Mucosa of descending colon (tissue), 3 donors: Measurements from ENCODE around the gene USP16. TPM values are rescaled to one million over a fixed set of nuclear protein-coding genes. Genes with fewer than 3 reads are reported as not detected.
A peak's percentile ranks its signal among the peaks of the same experiment; 100 is the strongest.

ENCODE experiments used
- ATAC-seq: fragments of 200-7000 bp; cut with Tn5 transposase; one replicate; pipeline ENCODE4 v1.9.1; 2020; ENCODE audit warnings: mild to moderate bottlenecking, moderate library complexity
- DNase-seq, 3 donors: peaks; one replicate each; pipeline ENCODE4 v3.0.0-alpha.2; 2020
- H3K36me3 ChIP-seq: fragments of 200-600 bp; one replicate; pipeline ENCODE4 v1.8.0; 2021; ENCODE audit warnings: low read depth, mild to moderate bottlenecking
- H3K4me1 ChIP-seq: fragments of 200-600 bp; one replicate; pipeline ENCODE4 v1.8.0; 2021; ENCODE audit warnings: low read depth, mild to moderate bottlenecking
- H3K4me3 ChIP-seq: fragments of 200-600 bp; one replicate; pipeline ENCODE4 v1.8.0; 2021; ENCODE audit warnings: mild to moderate bottlenecking
- H3K9me3 ChIP-seq: fragments of 200-600 bp; one replicate; pipeline ENCODE4 v1.8.0; 2021; ENCODE audit warnings: mild to moderate bottlenecking
- intact Hi-C, 2 donors: fragments of 100-400 bp; cut with DNase I in 1 of 2; cut with micrococcal nuclease in 1 of 2; formaldehyde crosslinking; loops; one replicate each; pipeline versions ENCODE4 v1.11.0 to v1.11.1; 2022; cut with DNase I, micrococcal nuclease
- total RNA-seq, 3 donors: library from RNA; stranded (reverse); fragmentation: NEBNext Ultra II Directional in 2 of 3; extraction: Animal tissue kit (Norgen Biotek cat#: 25700) in 2 of 3; gene quantifications; one replicate each; pipeline versions ENCODE4 v1.2.1 to v1.2.4, GENCODE V29; 2021 to 2023
- TF ChIP-seq, protein P1 (sequence below): fragments of 200-600 bp; IDR thresholded peaks from one replicate; pipeline ENCODE4 v1.8.0; 2022; ENCODE audit warnings: antibody characterized with exemption, mild to moderate bottlenecking
- donor health status: DM: no; HTN: no; CAD: no; lungs with moderate emphysema.
- donor health status: DM: no; HTN: no; CAD: no.
- donor health status: DM: no; HTN: yes; CAD: no.

Gene USP16
- total RNA-seq, 3 donors from 2014 or later = 35.2 to 41.5 (median 37.6) TPM

DNA sequence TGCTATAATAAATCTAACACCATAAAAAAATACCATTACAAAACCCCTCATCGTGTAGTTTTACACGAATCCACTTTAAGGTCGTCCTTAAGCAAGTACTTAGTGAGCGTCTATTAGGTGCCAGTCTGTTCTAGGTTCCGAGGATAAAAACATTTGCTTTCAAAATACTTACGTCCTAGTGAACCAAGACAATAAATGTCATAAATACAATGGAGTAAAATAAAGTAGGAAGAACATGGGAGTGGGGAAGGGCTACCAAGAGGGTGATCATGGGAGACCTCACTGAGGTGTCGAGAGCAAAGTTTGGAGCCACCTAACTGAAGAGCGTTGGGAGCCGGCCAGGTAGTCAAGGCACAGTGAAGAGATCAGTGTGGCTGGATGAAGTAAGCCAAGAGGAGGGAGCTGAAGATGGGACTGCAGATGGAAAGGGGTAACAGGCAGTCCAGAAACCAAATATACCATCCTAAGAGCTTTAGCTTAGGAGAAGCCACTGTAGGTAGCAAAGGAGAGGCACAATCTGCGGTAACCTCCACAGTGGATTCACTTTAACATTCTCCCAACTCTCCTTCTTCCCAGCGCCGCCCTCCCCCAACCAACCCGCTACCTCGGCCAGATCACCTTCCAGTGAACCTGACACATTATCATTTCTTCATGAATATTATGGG, 32.5 kb upstream of the USP16 start:
- Histone ChIP-seq H3K9me3 (no peaks in the 10 kb centered on the region), H3K36me3 (no peaks in the 10 kb centered on the region), H3K4me3 (peak overlapping the region; percentile 74), H3K4me1 (peaks cover 16% of the 10 kb centered on the region)
- intact Hi-C loops = no loop called here
- TF ChIP-seq, protein P1, sequence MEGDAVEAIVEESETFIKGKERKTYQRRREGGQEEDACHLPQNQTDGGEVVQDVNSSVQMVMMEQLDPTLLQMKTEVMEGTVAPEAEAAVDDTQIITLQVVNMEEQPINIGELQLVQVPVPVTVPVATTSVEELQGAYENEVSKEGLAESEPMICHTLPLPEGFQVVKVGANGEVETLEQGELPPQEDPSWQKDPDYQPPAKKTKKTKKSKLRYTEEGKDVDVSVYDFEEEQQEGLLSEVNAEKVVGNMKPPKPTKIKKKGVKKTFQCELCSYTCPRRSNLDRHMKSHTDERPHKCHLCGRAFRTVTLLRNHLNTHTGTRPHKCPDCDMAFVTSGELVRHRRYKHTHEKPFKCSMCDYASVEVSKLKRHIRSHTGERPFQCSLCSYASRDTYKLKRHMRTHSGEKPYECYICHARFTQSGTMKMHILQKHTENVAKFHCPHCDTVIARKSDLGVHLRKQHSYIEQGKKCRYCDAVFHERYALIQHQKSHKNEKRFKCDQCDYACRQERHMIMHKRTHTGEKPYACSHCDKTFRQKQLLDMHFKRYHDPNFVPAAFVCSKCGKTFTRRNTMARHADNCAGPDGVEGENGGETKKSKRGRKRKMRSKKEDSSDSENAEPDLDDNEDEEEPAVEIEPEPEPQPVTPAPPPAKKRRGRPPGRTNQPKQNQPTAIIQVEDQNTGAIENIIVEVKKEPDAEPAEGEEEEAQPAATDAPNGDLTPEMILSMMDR = no peak
- DNase-seq (no peak), ATAC-seq (peak; percentile 25)

DNA sequence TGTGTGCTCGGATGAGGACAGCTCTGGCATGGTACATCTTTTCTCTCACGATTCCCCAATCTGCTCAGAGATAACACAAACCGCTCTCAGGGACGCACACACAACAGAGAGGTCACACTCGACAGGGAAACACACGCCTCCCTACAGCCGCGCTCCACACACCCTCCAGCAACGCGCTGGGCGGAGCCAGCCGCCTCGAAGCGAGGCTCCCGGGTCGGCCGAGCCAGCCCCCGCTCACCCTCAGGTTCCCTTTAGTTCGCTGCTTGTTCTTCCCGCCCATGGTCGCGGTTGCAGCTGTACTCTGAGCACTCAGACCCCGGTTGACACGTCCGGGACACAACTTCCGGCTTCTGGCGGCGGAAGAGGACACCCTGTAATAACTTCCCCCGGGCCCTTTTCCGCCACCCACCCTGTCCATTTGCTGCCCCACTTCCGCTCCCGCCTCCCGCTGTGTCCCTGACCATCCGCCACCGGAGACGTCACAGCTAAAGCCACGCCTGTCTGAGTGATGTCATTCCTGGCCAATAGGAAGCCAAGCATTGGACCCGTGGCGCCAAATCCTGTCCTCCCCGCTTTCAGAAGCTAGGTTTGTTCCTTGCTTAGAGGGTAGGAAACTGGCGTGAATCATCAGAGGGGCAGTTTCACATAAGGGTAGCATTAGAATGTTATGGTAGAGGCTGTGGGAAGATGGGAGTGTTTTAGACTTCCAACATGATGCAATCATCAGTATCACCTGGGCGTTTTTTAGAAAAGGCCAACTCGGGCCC, 31.8 kb upstream of the USP16 start, which contains the start of gene LTN1:
LTN1 (minus strand) TSS at position 352 of the 767 bp plus-strand sequence; CDS start at position 280, 72 bp downstream.
- peak within 1 kb of the TSS; percentile 74 for H3K4me3 ChIP-seq
- no peaks in the 10 kb centered on the region for H3K9me3 ChIP-seq
- no peaks in the 10 kb centered on the region for H3K36me3 ChIP-seq
- DNase-seq (peak; percentile 98 to 99 (median 99)), ATAC-seq (peak; percentile 100)
- intact Hi-C loops = no loop called here
- TF ChIP-seq, protein P1 = no peak
- peaks cover 16% of the 10 kb centered on the region for H3K4me1 ChIP-seq

DNA sequence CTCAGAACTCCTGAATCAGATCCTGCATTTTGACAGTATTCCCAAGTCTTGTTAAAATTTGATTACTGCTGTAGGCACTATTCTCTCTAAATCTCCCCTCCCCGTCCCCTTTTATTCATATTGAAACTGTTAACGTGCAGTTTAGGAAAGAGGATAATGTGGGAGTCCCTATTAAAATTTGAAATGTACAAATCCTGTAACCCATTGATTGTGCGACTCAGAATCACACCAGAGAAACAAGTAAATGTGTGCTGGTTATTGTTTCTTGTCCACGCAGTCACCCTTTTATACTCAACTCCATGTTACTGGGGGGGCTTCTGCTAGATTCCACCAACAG, 31.2 kb upstream of the USP16 start:
- TF ChIP-seq, protein P1 = no peak
- ATAC-seq (no peak), DNase-seq (no peak)
- Histone ChIP-seq H3K4me3 (no peak overlapping the region), H3K36me3 (no peaks in the 10 kb centered on the region), H3K9me3 (no peaks in the 10 kb centered on the region), H3K4me1 (peaks cover 16% of the 10 kb centered on the region)
- intact Hi-C loops = no loop called here

DNA sequence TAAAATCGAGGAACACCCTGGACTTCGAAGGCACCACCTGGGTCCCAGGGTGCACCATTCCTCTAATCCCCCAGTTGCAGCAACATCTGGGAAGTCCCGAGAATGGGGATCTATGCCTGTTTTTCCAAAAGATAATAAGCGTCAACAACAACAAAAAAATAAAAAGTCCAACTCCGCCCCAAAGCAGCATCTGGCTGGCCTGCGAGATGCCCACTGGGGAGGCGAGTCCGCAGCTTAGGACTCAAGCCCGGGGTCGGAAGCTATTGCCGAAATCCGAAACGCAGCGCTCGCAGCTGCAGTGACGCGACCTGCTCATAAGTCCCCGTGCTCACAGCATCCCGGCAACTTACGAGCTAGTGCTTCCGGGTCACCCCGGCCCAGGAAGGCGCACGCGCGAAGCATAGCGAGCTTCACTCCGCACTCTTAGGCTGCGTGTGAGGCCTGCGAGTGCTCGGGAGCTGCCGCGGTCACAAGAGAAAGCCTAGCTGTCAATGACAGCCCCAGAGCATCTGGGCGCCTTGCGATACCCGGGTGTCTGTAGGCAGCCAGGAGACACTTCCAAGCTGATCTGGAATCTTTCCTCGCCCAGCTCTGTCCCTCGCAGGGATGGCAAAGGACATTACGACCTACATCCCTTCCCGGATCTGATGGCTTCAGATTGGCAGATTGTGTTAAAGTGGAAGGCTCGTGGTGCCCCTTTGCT, 21.9 kb upstream of the USP16 start:
- Histone ChIP-seq H3K4me1 (peaks cover 7% of the 10 kb centered on the region), H3K36me3 (no peaks in the 10 kb centered on the region), H3K9me3 (no peaks in the 10 kb centered on the region), H3K4me3 (peak overlapping the region; percentile 15)
- DNase-seq (peak; percentile 94 to 98 (median 96)), ATAC-seq (peak; percentile 100)
- TF ChIP-seq, protein P1 = no peak
- intact Hi-C loops = loop anchor here in 1 of 2 donors (2.0 kb wide), 1 partner anchor 70 kb away; the partner anchor contains the start of gene CCT8

DNA sequence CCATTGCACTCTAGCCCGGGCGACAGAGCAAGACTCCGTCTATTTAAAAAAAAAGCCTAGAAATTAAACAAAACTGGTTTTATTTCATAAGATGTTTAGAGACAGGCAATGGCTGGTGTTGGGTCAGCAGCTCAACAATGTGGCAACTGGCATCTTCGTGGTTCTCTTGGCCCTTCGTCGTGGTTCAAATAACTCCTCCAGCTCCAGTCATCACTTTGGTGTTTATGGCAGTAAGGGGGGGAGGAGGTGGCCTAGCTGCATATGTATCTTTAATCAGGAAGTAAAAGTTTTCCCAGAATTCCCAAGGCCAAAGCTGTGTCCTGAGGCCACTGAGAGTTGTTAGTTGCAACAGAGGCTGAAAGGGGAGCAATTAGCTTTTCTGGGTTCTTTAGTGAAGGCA, 18.8 kb upstream of the USP16 start:
- DNase-seq (no peak), ATAC-seq (no peak)
- Histone ChIP-seq H3K4me3 (no peak overlapping the region), H3K9me3 (no peaks in the 10 kb centered on the region), H3K36me3 (no peaks in the 10 kb centered on the region), H3K4me1 (peaks cover 7% of the 10 kb centered on the region)
- TF ChIP-seq, protein P1 = no peak
- intact Hi-C loops = no loop called here
